HCT116 (cell line): ENCODE data around the gene TYMP.
A peak's percentile ranks its signal among the peaks of the same experiment; 100 is the strongest.

Source experiments
- EZH2 ChIP-seq: fragments of 200-600 bp; sonication (generic); IDR thresholded peaks from 2 replicates; pipeline ENCODE4 v1.6.1; 2017; ENCODE audit warnings: antibody characterized with exemption, mixed run types
- EZH2phosphoT487 ChIP-seq: fragments of 200-600 bp; IDR thresholded peaks from 2 replicates; pipeline ENCODE4 v1.6.1; 2018; ENCODE audit warnings: antibody characterized with exemption, borderline replicate concordance
- FOSL1 ChIP-seq: IDR thresholded peaks from 2 replicates; pipeline ENCODE4 v1.6.1; 2012; ENCODE audit warnings: low read depth
- JUND ChIP-seq: IDR thresholded peaks from 2 replicates; pipeline ENCODE4 v1.6.1; 2012
- POLR2A ChIP-seq: IDR thresholded peaks from 2 replicates; pipeline ENCODE4 v1.7.0; 2011; ENCODE audit warnings: borderline replicate concordance; ENCODE audit not compliant: insufficient read depth, insufficient read length; ENCODE audit errors: extremely low read depth
- RAD21 ChIP-seq: IDR thresholded peaks from 2 replicates; pipeline ENCODE4 v1.6.1; 2012; ENCODE audit warnings: low read depth, mild to moderate bottlenecking
- SIN3A ChIP-seq: IDR thresholded peaks from 2 replicates; pipeline ENCODE4 v1.6.1; 2012; ENCODE audit warnings: low read depth
- SP1 ChIP-seq: IDR thresholded peaks from 2 replicates; pipeline ENCODE4 v1.6.1; 2012; ENCODE audit warnings: low read depth
- TCF7L2 ChIP-seq: IDR thresholded peaks from 2 replicates; pipeline ENCODE4 v1.7.0; 2011; ENCODE audit warnings: borderline replicate concordance, inconsistent platforms; ENCODE audit not compliant: insufficient read depth, insufficient read length; ENCODE audit errors: extremely low read depth
- ZFX ChIP-seq: fragments of 450-650 bp; IDR thresholded peaks from 2 replicates; pipeline ENCODE4 v1.6.1; 2017
- TF ChIP-seq, protein P1 (sequence below), 3 experiments: fragments of 200-600 bp in 1 of 3; sonication (generic) in 1 of 3; IDR thresholded peaks in 2 of 3; conservative IDR thresholded peaks in 1 of 3; 2 replicates each; pipeline ENCODE4 v1.5.1; 2012 to 2017; ENCODE audit warnings: low read depth in 2 of 3, low read length in 2 of 3, antibody characterized with exemption in 1 of 3, borderline replicate concordance in 1 of 3, control low read depth in 1 of 3, mild to moderate bottlenecking in 1 of 3, mixed read lengths in 1 of 3, mixed run types in 1 of 3, moderate library complexity in 1 of 3; ENCODE audit not compliant: insufficient read depth in 1 of 3
- TF ChIP-seq, protein P2 (sequence below): IDR thresholded peaks from 2 replicates; pipeline ENCODE4 v1.6.1; 2012; ENCODE audit warnings: low read depth
- TF ChIP-seq, protein P3 (sequence below): IDR thresholded peaks from 2 replicates; pipeline ENCODE4 v1.6.1; 2012

DNA sequence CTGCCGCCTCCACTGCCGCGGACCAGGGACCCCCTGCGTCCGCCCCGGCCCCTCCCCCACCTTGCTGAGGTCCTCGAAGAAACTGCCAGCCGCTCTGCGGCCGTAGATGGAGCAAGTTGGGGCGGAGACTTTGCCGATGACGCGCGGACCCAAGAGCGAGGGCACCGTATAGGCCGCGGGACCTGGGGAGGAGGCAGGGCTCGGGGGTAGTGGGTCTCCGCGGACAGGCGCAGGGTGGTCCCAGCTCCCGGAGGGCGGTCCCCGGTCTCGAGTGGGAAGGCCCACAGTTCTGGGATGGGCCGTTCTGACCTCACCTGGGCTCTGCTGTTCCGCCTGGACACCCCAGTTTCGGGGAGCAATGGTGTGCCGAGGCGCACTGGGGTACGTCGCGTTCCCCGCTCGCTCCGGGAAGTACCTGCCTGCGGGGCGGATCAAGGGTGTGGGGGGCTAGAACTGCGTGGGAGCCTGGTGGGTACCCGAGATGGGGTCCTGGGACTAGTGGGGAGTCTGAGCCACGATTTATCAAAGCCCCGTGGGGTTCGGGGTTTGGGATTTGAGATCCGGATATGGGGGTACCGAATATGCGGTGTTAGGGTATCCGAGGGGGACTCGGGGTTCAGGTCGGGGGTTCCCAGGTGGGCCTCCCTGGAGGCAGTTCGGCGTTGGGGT lies 1.2 kb upstream of the TYMP start:
- TF ChIP-seq, protein P1, sequence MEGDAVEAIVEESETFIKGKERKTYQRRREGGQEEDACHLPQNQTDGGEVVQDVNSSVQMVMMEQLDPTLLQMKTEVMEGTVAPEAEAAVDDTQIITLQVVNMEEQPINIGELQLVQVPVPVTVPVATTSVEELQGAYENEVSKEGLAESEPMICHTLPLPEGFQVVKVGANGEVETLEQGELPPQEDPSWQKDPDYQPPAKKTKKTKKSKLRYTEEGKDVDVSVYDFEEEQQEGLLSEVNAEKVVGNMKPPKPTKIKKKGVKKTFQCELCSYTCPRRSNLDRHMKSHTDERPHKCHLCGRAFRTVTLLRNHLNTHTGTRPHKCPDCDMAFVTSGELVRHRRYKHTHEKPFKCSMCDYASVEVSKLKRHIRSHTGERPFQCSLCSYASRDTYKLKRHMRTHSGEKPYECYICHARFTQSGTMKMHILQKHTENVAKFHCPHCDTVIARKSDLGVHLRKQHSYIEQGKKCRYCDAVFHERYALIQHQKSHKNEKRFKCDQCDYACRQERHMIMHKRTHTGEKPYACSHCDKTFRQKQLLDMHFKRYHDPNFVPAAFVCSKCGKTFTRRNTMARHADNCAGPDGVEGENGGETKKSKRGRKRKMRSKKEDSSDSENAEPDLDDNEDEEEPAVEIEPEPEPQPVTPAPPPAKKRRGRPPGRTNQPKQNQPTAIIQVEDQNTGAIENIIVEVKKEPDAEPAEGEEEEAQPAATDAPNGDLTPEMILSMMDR (IDR thresholded peaks at IDR 0.05 in 2 of 3, conservative IDR thresholded peaks at IDR 0.05 in 1 of 3; ENCODE audit: borderline replicate concordance in 1 of 3, insufficient read depth in 1 of 3, low read depth in 2 of 3, low read length in 2 of 3), result no peak
- no peak for TF ChIP-seq JUND
- TF ChIP-seq, protein P2, sequence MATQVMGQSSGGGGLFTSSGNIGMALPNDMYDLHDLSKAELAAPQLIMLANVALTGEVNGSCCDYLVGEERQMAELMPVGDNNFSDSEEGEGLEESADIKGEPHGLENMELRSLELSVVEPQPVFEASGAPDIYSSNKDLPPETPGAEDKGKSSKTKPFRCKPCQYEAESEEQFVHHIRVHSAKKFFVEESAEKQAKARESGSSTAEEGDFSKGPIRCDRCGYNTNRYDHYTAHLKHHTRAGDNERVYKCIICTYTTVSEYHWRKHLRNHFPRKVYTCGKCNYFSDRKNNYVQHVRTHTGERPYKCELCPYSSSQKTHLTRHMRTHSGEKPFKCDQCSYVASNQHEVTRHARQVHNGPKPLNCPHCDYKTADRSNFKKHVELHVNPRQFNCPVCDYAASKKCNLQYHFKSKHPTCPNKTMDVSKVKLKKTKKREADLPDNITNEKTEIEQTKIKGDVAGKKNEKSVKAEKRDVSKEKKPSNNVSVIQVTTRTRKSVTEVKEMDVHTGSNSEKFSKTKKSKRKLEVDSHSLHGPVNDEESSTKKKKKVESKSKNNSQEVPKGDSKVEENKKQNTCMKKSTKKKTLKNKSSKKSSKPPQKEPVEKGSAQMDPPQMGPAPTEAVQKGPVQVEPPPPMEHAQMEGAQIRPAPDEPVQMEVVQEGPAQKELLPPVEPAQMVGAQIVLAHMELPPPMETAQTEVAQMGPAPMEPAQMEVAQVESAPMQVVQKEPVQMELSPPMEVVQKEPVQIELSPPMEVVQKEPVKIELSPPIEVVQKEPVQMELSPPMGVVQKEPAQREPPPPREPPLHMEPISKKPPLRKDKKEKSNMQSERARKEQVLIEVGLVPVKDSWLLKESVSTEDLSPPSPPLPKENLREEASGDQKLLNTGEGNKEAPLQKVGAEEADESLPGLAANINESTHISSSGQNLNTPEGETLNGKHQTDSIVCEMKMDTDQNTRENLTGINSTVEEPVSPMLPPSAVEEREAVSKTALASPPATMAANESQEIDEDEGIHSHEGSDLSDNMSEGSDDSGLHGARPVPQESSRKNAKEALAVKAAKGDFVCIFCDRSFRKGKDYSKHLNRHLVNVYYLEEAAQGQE, result no peak
- no peak; the same call in 1 of the 2 replicates for TF ChIP-seq ZFX
- no peak for TF ChIP-seq EZH2phosphoT487
- TF ChIP-seq RAD21, result no peak
- TF ChIP-seq POLR2A, result peak; percentile 28
- no peak for TF ChIP-seq EZH2
- TF ChIP-seq, protein P3, sequence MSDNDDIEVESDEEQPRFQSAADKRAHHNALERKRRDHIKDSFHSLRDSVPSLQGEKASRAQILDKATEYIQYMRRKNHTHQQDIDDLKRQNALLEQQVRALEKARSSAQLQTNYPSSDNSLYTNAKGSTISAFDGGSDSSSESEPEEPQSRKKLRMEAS, result no peak
- no peak for TF ChIP-seq SIN3A
- no peak for TF ChIP-seq SP1
- no peak for TF ChIP-seq FOSL1
- TF ChIP-seq TCF7L2, result no peak
